ENCODE data around the gene WNK2. TPM values are rescaled to one million over a fixed set of nuclear protein-coding genes. Genes with fewer than 3 reads are reported as not detected.
A peak's percentile ranks its signal among the peaks of the same experiment; 100 is the strongest.
"Not testable (repeated sequence)": the region's sequence is repeated elsewhere in the genome, so short reads cannot be mapped to it uniquely, and the experiment has no call there.

The WNK2 gene
- 100 to 1,000 TPM; 174 to 175 TPM for total RNA-seq
- long read RNA-seq, partial matches to known transcripts, result 78 of 101 reads
- long read RNA-seq, other reads (novel, unspliced or antisense), result 22 of 101 reads

GRCh38 chr9:93183663-93184431 lies at the start of gene WNK2:
Gene WNK2 (plus strand): TSS chr9:93184139. CDS start chr9:93184930, 791 bp downstream.
- peak; percentile 74 to 78 for ATAC-seq
- DNase-seq, result no peak
- intact Hi-C loops (cut with DNase I), result no loop called here

GRCh38 chr9:93134740-93135444 lies 49.0 kb upstream of the WNK2 start:
- intact Hi-C loops (cut with DNase I), result no loop called here
- ATAC-seq (no peak), DNase-seq (no peak)

- intact Hi-C loops (cut with DNase I), result no loop called here
- DNase-seq (no peak), ATAC-seq (no peak)
Observed at GRCh38 chr9:93136011-93136440, 47.9 kb upstream of the WNK2 start.

GRCh38 chr9:93137362-93137761 lies 46.6 kb upstream of the WNK2 start:
- intact Hi-C loops (cut with DNase I), result no loop called here
- DNase-seq (no peak), ATAC-seq (no peak)

GRCh38 chr9:93138171-93138764 lies 45.7 kb upstream of the WNK2 start:
- no peak for DNase-seq
- intact Hi-C loops (cut with DNase I), result no loop called here

GRCh38 chr9:93139365-93140182 lies 44.4 kb upstream of the WNK2 start:
- intact Hi-C loops (cut with DNase I), result no loop called here
- DNase-seq (no peak), ATAC-seq (no peak)

More at GRCh38 chr9:93138171-93138764, 45.7 kb upstream of the WNK2 start:
- no peak for ATAC-seq

GRCh38 chr9:93141771-93142483 lies 42.0 kb upstream of the WNK2 start:
- DNase-seq (no peak), ATAC-seq (no peak)
- intact Hi-C loops (cut with DNase I), result no loop called here

- ATAC-seq (peak; percentile 72 to 78), DNase-seq (no peak)
- intact Hi-C loops (cut with DNase I), result no loop called here
Observed at GRCh38 chr9:93143830-93144530, 40.0 kb upstream of the WNK2 start.

- DNase-seq; ATAC-seq; intact Hi-C loops (cut with DNase I): not testable (repeated sequence)
Observed at GRCh38 chr9:93146696-93147095, 37.2 kb upstream of the WNK2 start.

- no peak for ATAC-seq
- intact Hi-C loops (cut with DNase I), result no loop called here
- DNase-seq, result no peak
Observed at GRCh38 chr9:93147632-93148031, 36.3 kb upstream of the WNK2 start.

GRCh38 chr9:93148721-93149120 lies 35.2 kb upstream of the WNK2 start:
- no peak for DNase-seq
- intact Hi-C loops (cut with DNase I), result no loop called here
- no peak for ATAC-seq

- ATAC-seq (no peak), DNase-seq (no peak)
- intact Hi-C loops (cut with DNase I), result no loop called here
Observed at GRCh38 chr9:93149361-93149760, 34.6 kb upstream of the WNK2 start.

GRCh38 chr9:93151097-93151784 lies 32.7 kb upstream of the WNK2 start:
- DNase-seq (no peak), ATAC-seq (no peak)
- intact Hi-C loops (cut with DNase I), result loop anchor here in 1 of 2 donors (10.0 kb wide), 1 partner anchor 394 kb away; no protein-coding TSS in a partner anchor

- ATAC-seq, result peak in 1 of 2 donors; percentile 19
- DNase-seq, result no peak
- intact Hi-C loops (cut with DNase I), result loop anchor here in 1 of 2 donors (10.0 kb wide), 1 partner anchor 390 kb away; no protein-coding TSS in a partner anchor
Observed at GRCh38 chr9:93154293-93154903, 29.5 kb upstream of the WNK2 start.

GRCh38 chr9:93155716-93156474 lies 28.0 kb upstream of the WNK2 start:
- intact Hi-C loops (cut with DNase I), result loop anchor here (5.0 to 10.0 kb wide), 2 partner anchors 141 to 389 kb away; no protein-coding TSS in a partner anchor
- no peak for ATAC-seq
- DNase-seq, result no peak

- no peak for ATAC-seq
- intact Hi-C loops (cut with DNase I), result loop anchor here (5.0 to 10.0 kb wide), 2 partner anchors 141 to 388 kb away; no protein-coding TSS in a partner anchor
- DNase-seq, result no peak
Observed at GRCh38 chr9:93156475-93157008, 27.4 kb upstream of the WNK2 start.

Measured in left cardiac atrium (tissue), 4 donors.